Mucosa of rectum (tissue), 2 donors: ENCODE measurements around the gene DVL1.

Experiments used
- H3K27ac ChIP-seq, 2 donors: one replicate each; pipeline ENCODE4 v1.7.0; 2013; ENCODE audit warnings: inconsistent platforms in 2 of 2, low read depth in 2 of 2, low read length in 2 of 2
- H3K27me3 ChIP-seq, 2 donors: one replicate each; pipeline ENCODE4 v1.7.0; 2013; ENCODE audit warnings: low read length in 2 of 2; ENCODE audit not compliant: control insufficient read depth in 2 of 2, insufficient read depth in 2 of 2
- H3K36me3 ChIP-seq, 2 donors: one replicate each; pipeline ENCODE4 v1.7.0; 2013; ENCODE audit warnings: low read length in 2 of 2; ENCODE audit not compliant: control insufficient read depth in 2 of 2, insufficient read depth in 2 of 2
- H3K4me1 ChIP-seq, 2 donors: one replicate each; pipeline ENCODE4 v1.7.0; 2013; ENCODE audit warnings: low read length in 2 of 2, mild to moderate bottlenecking in 1 of 2; ENCODE audit not compliant: control insufficient read depth in 2 of 2, insufficient read depth in 2 of 2
- H3K4me3 ChIP-seq, 2 donors: one replicate each; pipeline ENCODE4 v1.7.0; 2013; ENCODE audit warnings: low read length in 2 of 2
- H3K9ac ChIP-seq, 2 donors: one replicate each; pipeline ENCODE4 v1.7.0; 2013; ENCODE audit warnings: low read length in 2 of 2, low read depth in 1 of 2, mild to moderate bottlenecking in 1 of 2
- H3K9me3 ChIP-seq, 2 donors: one replicate each; pipeline ENCODE4 v1.7.0; 2013; ENCODE audit warnings: low read length in 2 of 2; ENCODE audit not compliant: control insufficient read depth in 2 of 2
- donor health status: healthy.
- donor health status: Normal muscosa, but diverticular disease.

Gene DVL1

DNA sequence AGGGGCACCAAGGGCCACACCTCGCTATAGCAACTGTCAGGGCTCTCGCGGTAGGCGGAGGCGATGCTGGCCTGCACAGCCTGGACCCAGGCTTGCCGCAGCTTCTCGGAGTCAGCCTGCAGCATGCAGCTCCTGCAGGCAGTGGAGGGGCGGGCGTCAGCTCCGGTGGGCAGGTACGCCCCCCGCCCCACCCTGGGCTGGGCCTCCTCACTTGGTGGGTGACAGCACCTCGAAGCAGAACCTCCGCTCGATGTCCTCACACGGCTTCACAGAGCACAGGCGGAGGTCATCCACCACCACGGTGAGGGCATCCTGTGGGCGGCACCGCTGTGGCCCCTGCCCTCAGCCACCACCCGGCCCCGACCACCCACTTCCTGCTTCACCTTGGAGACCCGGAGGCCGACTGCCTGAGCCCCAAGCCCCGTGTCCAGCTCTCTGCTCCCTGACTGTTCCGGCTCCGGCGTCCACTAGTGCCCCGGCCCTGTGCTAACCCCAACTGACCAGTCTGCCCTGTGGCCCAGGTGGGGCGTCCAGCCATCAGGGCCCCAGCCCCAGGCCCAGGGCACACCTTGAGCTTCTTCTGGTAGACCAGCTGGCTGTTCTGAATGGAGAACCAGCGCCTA is 51.3 kb downstream of the DVL1 start:
- Histone ChIP-seq H3K36me3 (peaks cover 0 to 2% of the 10 kb centered on the region in 2 donors), H3K27ac (no peak overlapping the region)

DNA sequence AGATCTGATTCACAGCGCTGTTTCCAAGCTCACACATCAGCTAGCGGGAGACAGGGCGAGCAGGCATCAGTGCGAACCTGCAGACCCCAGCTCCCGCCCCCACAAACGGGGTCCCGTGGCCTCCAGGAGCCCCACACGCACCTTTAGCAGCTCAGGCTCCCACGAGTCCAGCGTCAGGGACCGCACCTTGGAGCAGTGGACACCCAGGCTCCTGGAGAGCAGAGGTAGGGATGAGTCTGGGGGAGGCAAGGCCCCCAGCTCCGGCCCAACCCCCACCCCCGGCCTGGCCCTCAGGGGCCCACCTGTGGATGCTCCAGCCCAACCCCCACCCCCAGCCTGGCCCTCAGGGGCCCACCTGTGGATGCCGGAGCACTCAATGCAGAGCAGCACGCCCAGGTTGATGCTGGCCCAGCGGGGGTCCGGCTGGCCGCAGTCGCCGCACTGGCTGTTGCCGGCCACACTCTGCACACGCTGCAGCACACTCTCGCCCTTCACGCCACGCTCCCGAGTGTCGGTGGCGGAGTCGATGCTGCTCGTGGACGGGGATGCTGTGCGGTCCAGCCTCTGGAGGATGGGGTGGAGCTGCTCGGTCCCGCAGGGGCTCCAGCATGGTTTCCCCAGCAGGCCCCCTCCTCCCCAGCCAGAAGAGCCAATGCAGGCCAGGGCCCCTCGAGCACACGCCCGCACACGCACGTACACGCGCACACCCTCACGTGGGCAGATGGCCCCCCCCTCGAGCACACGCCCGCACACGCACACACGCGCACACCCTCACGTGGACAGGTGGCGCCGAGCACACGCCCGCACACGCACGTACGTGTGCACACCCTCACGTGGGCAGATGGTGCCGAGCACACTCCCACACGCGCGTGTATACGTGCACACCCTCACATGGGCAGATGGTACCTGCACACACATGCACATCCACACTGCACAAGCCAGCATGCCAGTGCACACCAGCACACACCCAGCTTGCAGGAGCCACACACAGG is 52.9 kb downstream of the DVL1 start:
- peaks cover 0 to 2% of the 10 kb centered on the region in 2 donors for H3K36me3 ChIP-seq
- H3K27me3 ChIP-seq, result no peaks in the 10 kb centered on the region
- H3K4me3 ChIP-seq, result no peak overlapping the region
- H3K9ac ChIP-seq, result no peak overlapping the region
- H3K9me3 ChIP-seq, result no peaks in the 10 kb centered on the region
- H3K4me1 ChIP-seq, result peaks cover 3 to 7% of the 10 kb centered on the region in 2 donors
- H3K27ac ChIP-seq, result no peak overlapping the region

More for the DNA sequence above, 51.3 kb downstream of the DVL1 start:
- no peak overlapping the region for H3K4me3 ChIP-seq
- no peaks in the 10 kb centered on the region for H3K27me3 ChIP-seq
- no peaks in the 10 kb centered on the region for H3K9me3 ChIP-seq
- no peaks in the 10 kb centered on the region for H3K4me1 ChIP-seq
- H3K9ac ChIP-seq, result no peak overlapping the region

DNA sequence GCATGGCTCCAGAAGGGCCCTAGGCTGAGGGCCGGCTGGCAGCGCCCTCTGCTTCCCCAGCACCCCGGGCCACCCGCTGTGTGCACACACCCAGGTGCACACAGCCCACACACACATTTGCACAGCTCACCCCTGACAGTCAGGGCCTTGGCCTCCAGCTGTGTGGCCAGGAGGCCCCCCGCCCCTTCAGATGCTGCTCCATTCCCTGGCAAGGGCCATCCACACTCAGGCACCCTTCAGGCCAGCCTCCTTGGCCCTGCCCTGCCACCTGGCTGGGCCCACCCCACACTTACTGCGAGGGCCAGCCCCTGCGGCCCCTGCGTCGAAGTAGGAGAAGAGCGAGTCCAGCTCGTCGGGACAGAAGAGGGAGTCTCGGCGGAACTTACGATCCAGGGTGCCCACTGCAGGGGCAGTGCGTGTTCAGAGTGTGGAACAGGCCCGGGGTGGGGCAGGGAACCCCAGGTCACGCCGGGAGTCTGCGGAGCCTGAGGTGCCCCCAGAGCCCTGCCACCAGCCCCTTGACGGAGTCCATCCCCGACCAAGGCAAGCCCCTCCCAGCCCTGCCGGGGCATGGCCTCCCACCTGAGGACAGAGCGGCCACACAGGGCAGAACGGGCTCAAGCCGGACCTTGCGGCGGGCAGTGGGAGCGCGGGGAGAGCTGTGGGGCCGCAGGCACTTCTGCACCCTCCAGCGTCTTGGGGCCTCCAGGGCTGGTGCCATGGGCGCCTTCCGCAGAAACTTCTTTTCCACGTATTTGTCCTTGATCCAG is 53.9 kb downstream of the DVL1 start:
- H3K36me3 ChIP-seq, result peaks cover 0 to 2% of the 10 kb centered on the region in 2 donors
- peaks cover 8 to 11% of the 10 kb centered on the region in 2 donors for H3K4me1 ChIP-seq
- H3K9me3 ChIP-seq, result no peaks in the 10 kb centered on the region
- H3K27ac ChIP-seq, result no peak overlapping the region
- H3K9ac ChIP-seq, result no peak overlapping the region
- H3K27me3 ChIP-seq, result no peaks in the 10 kb centered on the region
- H3K4me3 ChIP-seq, result no peak overlapping the region

GRCh38 chr1:1294250-1294890 is 54.8 kb downstream of the DVL1 start:
- H3K4me1 ChIP-seq, result peaks cover 8 to 13% of the 10 kb centered on the region in 2 donors
- no peak overlapping the region for H3K27ac ChIP-seq
- no peaks in the 10 kb centered on the region for H3K9me3 ChIP-seq
- peaks cover 0 to 3% of the 10 kb centered on the region in 2 donors for H3K27me3 ChIP-seq
- no peak overlapping the region for H3K4me3 ChIP-seq
- H3K9ac ChIP-seq, result no peak overlapping the region
- H3K36me3 ChIP-seq, result peaks cover 0 to 2% of the 10 kb centered on the region in 2 donors

DNA sequence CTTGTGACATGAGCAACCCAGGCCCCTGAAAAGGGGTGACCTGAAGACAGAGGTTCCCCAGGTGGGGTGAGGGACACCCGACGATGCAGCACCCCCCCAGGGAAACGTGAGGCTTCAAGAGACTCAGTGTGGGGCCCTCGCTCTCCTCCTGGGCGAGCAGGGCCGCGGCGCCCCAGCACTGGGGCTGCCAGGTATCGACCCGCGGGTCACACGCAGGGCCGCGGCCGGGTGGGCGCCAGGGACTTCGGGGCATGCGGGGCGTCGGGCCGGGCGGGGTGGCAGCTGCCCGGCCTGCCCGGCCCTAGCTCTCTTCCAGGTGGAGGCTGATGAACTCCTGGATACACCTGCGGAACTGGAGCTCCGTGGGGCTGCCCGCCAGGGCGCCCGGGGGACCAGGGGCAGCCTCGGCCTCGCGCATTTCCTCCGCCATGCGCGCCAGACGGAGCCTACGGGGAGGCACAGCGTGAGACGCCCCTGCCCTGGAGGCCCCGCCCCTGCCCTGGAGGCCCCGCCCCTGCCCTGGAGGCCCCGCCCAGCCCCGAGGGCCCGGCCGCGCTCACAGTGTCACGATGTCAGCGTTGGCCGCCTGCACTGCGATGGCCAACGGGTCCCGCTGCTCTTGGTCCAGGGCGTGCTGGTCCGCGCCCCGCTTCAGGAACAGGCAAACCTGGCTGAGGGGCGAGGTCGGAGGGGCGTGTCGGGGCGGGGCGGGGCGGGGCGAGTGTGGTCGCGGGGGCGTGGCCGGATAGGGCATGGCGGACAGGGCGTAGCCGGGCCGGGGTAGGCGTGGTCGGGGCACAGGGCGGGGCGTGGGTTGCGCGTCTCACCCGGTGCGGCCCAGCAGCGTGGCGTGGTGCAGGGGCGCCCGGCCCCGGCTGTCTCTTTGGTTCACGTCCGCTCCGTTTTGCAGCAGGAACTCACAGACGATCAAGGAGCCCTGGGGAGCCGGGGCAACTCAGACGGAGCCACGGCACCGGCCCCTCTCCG is 55.7 kb downstream of the DVL1 start:
- H3K4me1 ChIP-seq, result peaks cover 8 to 13% of the 10 kb centered on the region in 2 donors
- H3K27me3 ChIP-seq, result peaks cover 0 to 3% of the 10 kb centered on the region in 2 donors
- no peaks in the 10 kb centered on the region for H3K9me3 ChIP-seq
- no peak overlapping the region for H3K9ac ChIP-seq
- no peak overlapping the region for H3K27ac ChIP-seq
- no peak overlapping the region for H3K4me3 ChIP-seq
- H3K36me3 ChIP-seq, result peaks cover 0 to 2% of the 10 kb centered on the region in 2 donors

DNA sequence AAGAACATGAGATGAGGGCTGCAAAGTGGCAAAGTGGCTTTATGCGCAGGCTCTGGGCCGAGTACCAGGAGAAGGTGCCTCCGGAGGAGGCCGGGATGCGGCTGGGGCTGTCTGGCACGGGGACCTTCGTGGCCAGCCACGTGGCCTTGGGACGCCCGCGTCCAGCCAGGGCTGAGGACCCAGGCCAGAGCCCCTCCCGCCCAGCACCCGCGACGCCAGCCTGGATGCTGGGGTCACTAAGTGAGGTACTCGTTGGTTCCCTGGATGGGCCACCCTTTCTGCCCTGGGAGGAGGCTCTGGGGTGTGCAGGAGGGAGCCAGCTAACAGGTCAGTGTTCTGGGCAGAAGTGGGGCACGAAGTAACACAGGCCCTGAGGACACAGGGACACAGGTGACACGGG is 56.4 kb downstream of the DVL1 start:
- peaks cover 8 to 13% of the 10 kb centered on the region in 2 donors for H3K4me1 ChIP-seq
- no peak overlapping the region for H3K9ac ChIP-seq
- H3K27ac ChIP-seq, result no peak overlapping the region
- no peak overlapping the region for H3K4me3 ChIP-seq
- H3K9me3 ChIP-seq, result no peaks in the 10 kb centered on the region
- peaks cover 0 to 3% of the 10 kb centered on the region in 2 donors for H3K27me3 ChIP-seq
- peaks cover 0 to 2% of the 10 kb centered on the region in 2 donors for H3K36me3 ChIP-seq

DNA sequence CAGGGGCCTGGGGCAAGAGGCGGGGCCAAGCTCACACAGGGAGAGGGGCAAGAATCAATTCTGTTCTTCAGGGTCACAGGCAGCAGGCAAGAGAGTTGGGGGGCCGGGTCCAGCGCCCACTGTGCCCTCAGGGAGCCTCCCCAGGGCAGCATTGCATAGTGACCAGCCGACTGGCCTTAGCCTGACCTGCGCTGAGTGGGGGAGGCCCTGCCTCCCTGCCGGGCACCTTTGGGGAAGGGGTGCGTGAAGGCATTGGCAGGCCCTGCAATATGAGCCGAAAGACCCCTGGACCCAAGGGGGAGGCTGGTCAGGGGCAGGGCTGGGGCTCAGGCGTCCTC is 56.8 kb downstream of the DVL1 start:
- H3K27ac ChIP-seq, result no peak overlapping the region
- H3K4me3 ChIP-seq, result no peak overlapping the region
- H3K27me3 ChIP-seq, result peaks cover 0 to 7% of the 10 kb centered on the region in 2 donors
- peaks cover 8 to 13% of the 10 kb centered on the region in 2 donors for H3K4me1 ChIP-seq
- H3K36me3 ChIP-seq, result peaks cover 0 to 2% of the 10 kb centered on the region in 2 donors
- H3K9ac ChIP-seq, result no peak overlapping the region
- H3K9me3 ChIP-seq, result no peaks in the 10 kb centered on the region

DNA sequence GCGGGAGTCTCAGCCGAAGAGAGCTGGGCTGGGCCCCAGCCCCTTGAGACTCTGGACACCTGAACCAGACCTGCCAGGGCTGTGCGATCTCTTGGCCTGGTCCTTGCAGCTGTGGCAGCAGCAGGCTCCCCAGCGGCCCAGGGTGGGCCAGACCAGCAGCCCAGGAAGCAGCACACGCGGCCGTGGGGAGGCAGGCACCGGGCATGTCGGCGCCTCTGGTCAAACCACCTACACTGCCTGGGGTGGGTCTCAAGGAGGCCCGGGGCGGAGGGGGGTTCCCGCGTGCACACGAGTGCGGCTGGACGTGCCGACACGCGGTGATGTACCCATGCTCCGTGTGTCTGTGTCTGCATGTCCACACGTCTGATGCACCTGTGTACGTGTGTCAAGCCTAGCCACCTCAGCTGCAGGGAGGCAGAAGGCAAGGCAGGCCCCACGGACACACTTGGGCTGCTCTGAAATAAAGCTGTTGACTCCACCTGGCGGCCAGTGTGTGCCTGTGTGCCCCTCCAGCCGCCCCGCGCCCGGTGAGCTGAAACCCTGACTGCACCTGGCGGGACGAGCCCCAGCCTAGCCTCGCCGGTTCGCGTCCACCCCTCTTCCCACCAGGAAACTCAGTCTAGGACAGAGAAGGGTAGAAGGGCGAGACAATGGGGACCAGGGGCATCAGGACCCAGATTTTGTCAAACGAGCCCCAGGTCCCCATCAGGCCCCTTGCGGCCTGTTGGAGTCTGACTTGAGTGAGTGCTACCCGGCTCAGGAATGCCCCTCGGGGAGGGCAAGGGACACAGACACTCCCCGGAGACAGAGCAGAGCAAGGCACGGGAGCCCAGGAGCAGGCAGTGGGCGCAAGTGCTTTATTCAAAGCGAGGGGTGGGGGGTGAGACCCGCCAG is 57.4 kb downstream of the DVL1 start:
- Histone ChIP-seq H3K27ac (no peak overlapping the region), H3K36me3 (peaks cover 0 to 2% of the 10 kb centered on the region in 2 donors), H3K4me1 (peaks cover 8 to 13% of the 10 kb centered on the region in 2 donors), H3K4me3 (no peak overlapping the region), H3K9ac (no peak overlapping the region), H3K9me3 (no peaks in the 10 kb centered on the region), H3K27me3 (peaks cover 3 to 14% of the 10 kb centered on the region in 2 donors)
